ENCODE results near the gene ENPP1.

- TF ChIP-seq CTCF (conservative IDR thresholded peaks at IDR 0.05 in 1 of 2, IDR thresholded peaks at IDR 0.05 in 1 of 2; ENCODE audit: extremely low read depth in 1 of 2, insufficient read depth in 1 of 2, low read depth in 1 of 2, low read length in 2 of 2) (no peak), EZH2 (IDR thresholded peaks at IDR 0.05; ENCODE audit: borderline replicate concordance, low read length) (no peak)
Measured at GRCh38 chr6:131758920-131759319, 48.9 kb upstream of the ENPP1 start.
